GM18507 (cell line): ENCODE measurements around the gene R3HDM4.

Experiments
- DNase-seq: peaks from one replicate; pipeline ENCODE4 v3.0.0; 2011; ENCODE audit warnings: low read depth; ENCODE audit not compliant: insufficient read length; ENCODE audit errors: extremely low spot score
- FAIRE-seq: peaks from 2 replicates; lab custom pipeline; 2011; peaks lifted over from hg19 to GRCh38; lab: Jason Lieb, UNC

R3HDM4 gene

GRCh38 chr19:918152-918437, 5.1 kb upstream of the R3HDM4 start:
- DNase-seq (no peak), FAIRE-seq (no peak)

GRCh38 chr19:917323-918151, 4.5 kb upstream of the R3HDM4 start, which contains the start of gene KISS1R:
Gene KISS1R (plus strand): TSS chr19:917333. CDS start chr19:917503, 170 bp downstream.
- no peak for FAIRE-seq
- DNase-seq, result no peak

DNA sequence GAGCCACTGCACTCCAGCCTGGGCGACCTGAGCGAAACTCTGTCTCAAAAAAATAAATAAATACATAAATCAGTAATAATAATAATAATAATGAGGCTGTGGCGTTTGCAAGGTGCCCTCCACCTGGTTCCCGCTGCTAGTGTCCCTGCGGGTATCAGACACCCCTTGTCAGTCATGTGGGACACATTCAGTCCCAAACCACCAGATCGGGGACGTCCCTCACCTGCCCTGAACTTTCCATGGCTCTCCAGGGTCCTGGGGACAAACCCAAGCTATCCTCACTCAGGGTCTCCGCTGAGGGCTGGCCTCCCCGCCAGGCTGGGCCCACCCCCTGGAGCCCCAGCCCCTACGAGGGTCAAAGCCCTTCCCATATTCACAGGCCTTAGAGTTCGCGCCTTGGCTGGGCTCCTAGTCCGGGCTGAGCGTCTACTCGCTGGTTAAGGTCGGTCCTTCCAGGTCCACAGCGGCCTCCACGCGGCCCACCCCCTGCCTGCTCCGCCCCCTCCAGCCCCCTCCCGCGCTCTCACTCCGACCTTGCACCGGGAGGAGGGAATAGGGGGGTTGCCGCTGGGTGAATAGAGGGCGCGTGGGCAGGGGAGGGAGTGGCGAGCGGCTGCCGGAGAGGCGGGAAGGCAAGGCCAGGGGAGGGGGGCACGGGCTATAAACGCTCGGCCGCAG, 3.8 kb upstream of the R3HDM4 start:
- FAIRE-seq (no peak), DNase-seq (no peak)

- FAIRE-seq, result no peak
- DNase-seq, result no peak
Observed at GRCh38 chr19:912181-913079, 589 bp downstream of the R3HDM4 start.

DNA sequence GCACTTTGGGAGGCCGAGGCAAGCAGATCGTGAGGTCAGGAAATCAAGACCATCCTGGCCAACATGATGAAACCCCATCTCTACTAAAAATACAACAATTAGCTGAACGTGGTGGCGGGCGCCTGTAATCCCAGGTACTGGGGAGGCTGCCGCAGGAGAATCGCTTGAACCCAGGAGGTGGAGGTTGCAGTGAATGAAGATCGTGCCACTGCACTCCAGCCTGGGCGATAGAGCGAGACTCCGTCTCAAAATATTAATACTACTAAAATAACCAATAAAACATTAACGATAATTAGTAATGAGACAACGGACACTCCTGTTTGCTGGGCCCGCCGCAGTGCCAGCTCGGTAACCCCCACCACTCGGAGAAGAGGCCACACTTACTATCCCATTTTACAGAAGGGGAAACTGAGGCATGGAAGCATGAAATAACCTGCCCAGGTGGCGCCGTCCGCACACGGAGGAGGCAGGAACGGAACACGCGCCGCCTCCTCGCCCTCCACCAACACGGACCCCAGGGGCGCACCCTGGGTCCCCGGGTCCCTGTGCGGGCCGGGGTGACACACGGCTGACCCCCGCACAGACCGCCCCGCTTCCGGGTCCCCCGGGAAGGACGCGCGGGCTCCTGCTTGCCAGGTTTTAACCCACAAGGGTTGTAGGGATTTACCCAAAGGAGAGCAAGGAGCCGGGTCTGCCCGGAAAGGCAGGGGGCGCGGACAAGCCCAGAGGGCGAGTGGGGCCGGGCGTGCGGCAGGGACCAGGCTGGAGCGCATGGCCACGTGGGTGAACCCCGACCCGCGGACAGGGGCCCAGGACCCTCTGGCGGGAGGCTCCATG, 1.6 kb downstream of the R3HDM4 start:
- FAIRE-seq, result no peak
- DNase-seq, result no peak

GRCh38 chr19:907183-907853, 5.7 kb downstream of the R3HDM4 start:
- FAIRE-seq, result no peak
- DNase-seq, result no peak

GRCh38 chr19:906480-906879, 6.5 kb downstream of the R3HDM4 start:
- DNase-seq, result no peak
- peak; percentile 46 for FAIRE-seq

DNA sequence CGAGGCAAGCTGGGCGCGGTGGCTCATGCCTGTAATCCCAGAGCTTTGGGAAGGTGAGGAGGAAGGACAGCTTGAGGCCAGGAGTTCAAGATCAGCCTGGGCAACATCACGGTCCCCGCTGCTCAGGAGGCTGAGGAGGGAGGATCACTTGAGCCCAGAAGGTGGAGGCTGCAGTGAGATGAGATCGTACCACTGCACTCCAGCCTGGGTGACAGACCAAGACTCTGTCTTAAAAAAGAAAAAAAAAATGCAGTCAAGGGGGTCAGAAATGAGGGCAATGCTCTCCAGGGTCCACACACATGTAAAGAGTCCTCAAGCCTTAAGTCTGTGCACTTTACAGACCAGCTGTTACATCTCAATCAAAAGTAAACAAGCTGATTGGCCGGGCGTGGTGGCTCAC, 8.5 kb downstream of the R3HDM4 start:
- DNase-seq (no peak), FAIRE-seq (no peak)

DNA sequence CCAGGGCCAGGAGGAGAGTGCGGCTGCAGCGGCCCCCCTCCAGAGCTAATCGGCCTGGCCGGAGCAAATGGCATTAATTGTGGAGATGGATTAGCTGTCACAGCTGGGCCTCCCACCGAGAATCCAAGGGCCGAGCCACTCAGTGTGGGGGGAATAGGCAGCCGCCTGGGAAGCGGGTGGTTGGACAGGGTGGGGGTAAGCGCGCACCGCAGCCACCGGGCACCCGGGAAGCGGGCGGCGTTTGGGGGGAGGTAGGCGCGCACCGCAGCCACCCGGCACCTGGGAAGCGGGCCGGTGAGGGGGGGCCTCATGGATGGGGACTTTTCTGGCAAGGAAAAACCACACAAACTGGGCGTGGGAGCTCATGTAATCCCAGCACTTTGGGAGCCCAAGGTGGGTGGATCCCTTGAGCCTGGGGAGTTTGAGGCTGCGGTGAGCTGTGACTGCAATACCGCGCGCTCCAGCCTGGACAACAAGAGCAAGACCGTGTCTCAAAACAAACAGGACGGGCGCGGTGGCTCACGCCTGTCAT, 9.7 kb downstream of the R3HDM4 start:
- FAIRE-seq, result no peak

DNA sequence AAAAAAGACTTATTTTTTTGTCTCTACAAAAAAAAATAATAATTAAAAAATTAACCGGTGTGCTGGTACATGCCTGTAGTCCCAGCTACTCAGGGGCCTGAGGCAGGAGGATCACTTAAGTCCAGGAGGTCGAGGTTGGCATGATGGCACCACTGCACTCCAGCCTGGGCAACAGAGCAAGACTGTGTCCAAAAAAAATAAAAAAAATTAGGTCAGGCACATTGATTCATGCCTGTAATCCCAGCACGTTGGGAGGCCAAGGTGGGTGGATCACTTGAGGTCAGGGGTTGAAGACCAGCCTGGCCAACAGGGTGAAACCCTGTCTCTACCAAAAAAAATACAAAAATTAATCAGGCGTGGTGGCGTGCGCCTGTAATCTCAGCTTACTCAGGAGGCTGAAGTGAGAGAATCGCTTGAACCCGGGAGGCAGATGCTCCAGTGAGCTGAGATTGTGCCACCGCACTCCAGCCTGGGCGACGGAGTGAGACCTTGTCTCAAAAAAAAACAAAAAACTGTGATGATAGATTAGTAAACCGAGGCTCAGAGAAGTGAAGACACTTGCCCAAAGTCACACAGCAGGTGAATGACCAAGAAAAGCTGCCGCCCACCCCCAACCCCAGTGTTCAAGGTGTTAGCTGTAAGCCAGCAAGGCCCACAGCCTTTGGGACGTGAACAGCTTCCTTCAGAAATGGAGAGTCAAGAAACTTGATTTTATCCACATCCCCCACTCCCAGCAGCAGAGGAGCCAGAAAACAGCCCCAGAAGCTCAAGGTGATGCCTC, 10.4 kb downstream of the R3HDM4 start:
- FAIRE-seq (no peak), DNase-seq (no peak)

More for the DNA sequence above, 9.7 kb downstream of the R3HDM4 start:
- DNase-seq, result no peak

- no peak for DNase-seq
- FAIRE-seq, result no peak
Observed at GRCh38 chr19:902093-902370, 11.0 kb downstream of the R3HDM4 start.

- no peak for FAIRE-seq
Observed at GRCh38 chr19:901216-902092, 11.6 kb downstream of the R3HDM4 start.

DNA sequence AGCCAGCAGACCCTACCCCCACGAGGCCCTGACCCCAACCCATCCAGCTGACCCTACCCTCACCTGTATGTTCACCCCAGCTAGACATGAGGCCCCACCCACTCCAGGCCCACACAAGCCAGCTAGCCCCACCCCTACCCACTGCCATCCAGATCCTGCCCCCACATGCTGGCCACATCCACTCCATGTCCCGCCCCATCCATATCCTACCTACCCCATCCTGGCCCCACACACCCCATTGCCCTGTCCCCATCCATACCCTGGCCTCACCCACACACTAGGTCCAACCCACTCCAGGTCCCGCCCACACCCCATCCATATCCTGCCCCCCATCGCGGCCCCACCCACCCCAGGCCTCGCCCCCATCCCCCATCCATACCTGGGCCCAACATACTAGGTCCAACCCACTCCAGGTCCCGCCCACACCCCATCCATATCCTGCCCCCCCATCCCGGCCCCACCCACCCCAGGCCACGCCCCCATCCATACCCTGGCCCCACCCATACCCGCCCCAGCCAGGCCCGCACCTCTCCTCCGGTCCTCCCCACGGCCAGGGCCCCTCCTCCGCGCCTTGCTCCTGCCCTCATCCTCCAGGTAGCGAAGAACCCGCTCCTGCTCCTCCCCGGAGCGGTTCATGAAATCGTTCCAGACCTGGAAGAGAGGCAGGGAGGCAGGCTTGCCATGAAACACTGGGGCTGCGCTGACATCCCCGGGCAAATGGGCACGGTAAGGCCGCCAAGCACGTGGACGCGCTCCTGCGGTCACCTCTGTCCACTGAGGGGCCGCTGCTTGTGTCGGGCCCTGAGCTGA, 12.5 kb downstream of the R3HDM4 start:
- FAIRE-seq, result no peak
- DNase-seq, result no peak

More at GRCh38 chr19:901216-902092, 11.6 kb downstream of the R3HDM4 start:
- no peak for DNase-seq

DNA sequence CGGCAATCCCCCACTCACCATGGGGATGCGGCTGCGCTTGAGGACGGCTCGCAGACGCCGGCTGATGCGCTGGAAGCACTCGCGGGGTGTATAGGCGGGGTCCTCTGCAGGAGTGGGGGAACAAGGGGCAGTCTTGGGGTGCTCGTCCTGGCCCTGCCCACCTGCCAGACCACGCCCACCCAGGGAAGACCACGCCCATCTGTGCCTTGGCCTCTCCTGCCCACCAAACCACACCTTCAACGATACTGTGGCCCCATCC, 13.0 kb downstream of the R3HDM4 start:
- no peak for DNase-seq
- FAIRE-seq, result no peak

- FAIRE-seq, result no peak
Observed at GRCh38 chr19:899336-900042, 13.5 kb downstream of the R3HDM4 start.

GRCh38 chr19:898663-899062, 14.4 kb downstream of the R3HDM4 start:
- DNase-seq (no peak), FAIRE-seq (no peak)

More at GRCh38 chr19:899336-900042, 13.5 kb downstream of the R3HDM4 start:
- no peak for DNase-seq
